Activated CD4-positive, alpha-beta T cell treated with anti-CD3 and anti-CD28 coated beads, Interleukin-2, amount 50 U/mL, for 24 hours (primary cell): Measurements from ENCODE around the gene GPRIN3.
"Not testable (repeated sequence)": the region's sequence is repeated elsewhere in the genome, so short reads cannot be mapped to it uniquely, and the experiment has no call there.

ENCODE experiments used
- DNase-seq, 2 donors: peaks; one replicate each; pipeline ENCODE4 v3.0.0-alpha.2; 2020; ENCODE audit warnings: low read depth in 1 of 2, low spot score in 1 of 2

GPRIN3 gene

GRCh38 chr4:89312066-89312465 lies 4.5 kb upstream of the GPRIN3 start:
- no peak for DNase-seq

GRCh38 chr4:89311433-89311832 lies 3.8 kb upstream of the GPRIN3 start:
- DNase-seq: no peak

GRCh38 chr4:89309154-89309553 lies 1.6 kb upstream of the GPRIN3 start:
- DNase-seq: not testable (repeated sequence)

- DNase-seq: no peak
Measured at GRCh38 chr4:89308161-89308500, 531 bp upstream of the GPRIN3 start.

GRCh38 chr4:89307178-89307445 lies 488 bp downstream of the GPRIN3 start:
- no peak for DNase-seq

GRCh38 chr4:89306486-89307177 lies 968 bp downstream of the GPRIN3 start:
- no peak for DNase-seq

GRCh38 chr4:89305712-89306437 lies 1.7 kb downstream of the GPRIN3 start:
- no peak for DNase-seq

- no peak for DNase-seq
Measured at GRCh38 chr4:89305028-89305427, 2.6 kb downstream of the GPRIN3 start.

- no peak for DNase-seq
Measured at GRCh38 chr4:89303814-89304388, 3.7 kb downstream of the GPRIN3 start.

- DNase-seq: no peak
Measured at GRCh38 chr4:89303177-89303576, 4.4 kb downstream of the GPRIN3 start.

GRCh38 chr4:89301902-89302301 lies 5.7 kb downstream of the GPRIN3 start:
- no peak for DNase-seq

- DNase-seq: no peak
Measured at GRCh38 chr4:89301003-89301402, 6.6 kb downstream of the GPRIN3 start.

GRCh38 chr4:89300499-89300898 lies 7.1 kb downstream of the GPRIN3 start:
- DNase-seq: no peak

- no peak for DNase-seq
Measured at GRCh38 chr4:89300060-89300459, 7.5 kb downstream of the GPRIN3 start.

GRCh38 chr4:89299153-89299791 lies 8.3 kb downstream of the GPRIN3 start:
- no peak for DNase-seq

GRCh38 chr4:89298788-89299152 lies 8.8 kb downstream of the GPRIN3 start:
- DNase-seq: no peak

- DNase-seq: no peak
Measured at GRCh38 chr4:89298155-89298554, 9.4 kb downstream of the GPRIN3 start.

GRCh38 chr4:89296896-89297295 lies 10.7 kb downstream of the GPRIN3 start:
- no peak for DNase-seq

- no peak for DNase-seq
Measured at GRCh38 chr4:89296399-89296798, 11.2 kb downstream of the GPRIN3 start.

- DNase-seq: no peak
Measured at GRCh38 chr4:89295415-89295927, 12.1 kb downstream of the GPRIN3 start.

- no peak for DNase-seq
Measured at GRCh38 chr4:89294573-89295269, 12.9 kb downstream of the GPRIN3 start.

GRCh38 chr4:89293299-89293698 lies 14.3 kb downstream of the GPRIN3 start:
- DNase-seq: no peak
